Measurements from ENCODE around the gene PSMA7. TPM values are rescaled to one million over a fixed set of nuclear protein-coding genes. Genes with fewer than 3 reads are reported as not detected.

PSMA7 gene
- total RNA-seq, 2 donors from 2014 or later, result 174 to 176 TPM

DNA sequence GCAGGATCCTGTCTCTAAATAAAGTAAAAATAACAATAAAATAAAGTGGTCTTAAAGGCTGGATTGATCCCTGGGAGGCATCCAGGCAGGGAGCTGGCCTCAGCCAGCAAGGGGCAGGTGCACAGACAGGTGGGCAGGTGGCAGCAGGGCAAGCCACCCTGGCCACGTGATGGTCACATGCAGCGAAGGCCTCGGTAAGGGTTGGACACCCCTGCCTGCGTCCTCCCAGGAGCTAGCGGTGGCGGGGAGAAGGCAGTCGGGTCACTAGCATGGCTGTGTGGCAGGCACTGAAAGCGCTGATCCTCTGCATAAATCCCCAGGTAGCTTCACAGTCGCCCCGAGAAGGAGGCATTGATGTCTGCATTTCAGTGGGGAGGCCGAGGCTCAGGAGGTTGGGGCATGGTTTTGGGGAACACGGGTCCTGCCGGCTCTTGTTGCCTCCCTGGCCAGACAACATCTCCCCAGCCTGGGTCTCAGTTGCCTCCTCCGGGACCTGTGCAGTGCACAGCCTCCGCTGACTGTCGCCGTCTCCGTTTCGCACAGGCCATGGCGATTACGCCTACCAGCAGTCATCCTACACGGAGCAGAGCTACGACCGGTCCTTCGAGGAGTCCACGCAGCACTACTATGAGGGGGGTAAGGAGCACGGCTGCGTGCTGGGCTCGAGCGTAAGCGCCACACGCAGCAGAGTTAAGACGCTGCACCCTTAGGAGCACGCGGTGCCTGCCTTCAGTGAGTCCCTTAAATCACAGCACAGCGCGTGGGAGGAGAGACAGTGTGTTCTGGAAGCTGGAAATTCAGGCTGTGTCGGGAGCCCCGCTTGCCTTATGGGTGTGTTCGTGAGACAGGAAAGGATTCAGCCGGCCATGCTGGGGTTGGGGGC lies 21.9 kb upstream of the PSMA7 start:
- peaks cover 10 to 36% of the 10 kb centered on the region in 2 donors for H3K36me3 ChIP-seq (replicated peaks in 1 of 2; ENCODE audit: insufficient read depth in 1 of 2, low read depth in 2 of 2)

DNA sequence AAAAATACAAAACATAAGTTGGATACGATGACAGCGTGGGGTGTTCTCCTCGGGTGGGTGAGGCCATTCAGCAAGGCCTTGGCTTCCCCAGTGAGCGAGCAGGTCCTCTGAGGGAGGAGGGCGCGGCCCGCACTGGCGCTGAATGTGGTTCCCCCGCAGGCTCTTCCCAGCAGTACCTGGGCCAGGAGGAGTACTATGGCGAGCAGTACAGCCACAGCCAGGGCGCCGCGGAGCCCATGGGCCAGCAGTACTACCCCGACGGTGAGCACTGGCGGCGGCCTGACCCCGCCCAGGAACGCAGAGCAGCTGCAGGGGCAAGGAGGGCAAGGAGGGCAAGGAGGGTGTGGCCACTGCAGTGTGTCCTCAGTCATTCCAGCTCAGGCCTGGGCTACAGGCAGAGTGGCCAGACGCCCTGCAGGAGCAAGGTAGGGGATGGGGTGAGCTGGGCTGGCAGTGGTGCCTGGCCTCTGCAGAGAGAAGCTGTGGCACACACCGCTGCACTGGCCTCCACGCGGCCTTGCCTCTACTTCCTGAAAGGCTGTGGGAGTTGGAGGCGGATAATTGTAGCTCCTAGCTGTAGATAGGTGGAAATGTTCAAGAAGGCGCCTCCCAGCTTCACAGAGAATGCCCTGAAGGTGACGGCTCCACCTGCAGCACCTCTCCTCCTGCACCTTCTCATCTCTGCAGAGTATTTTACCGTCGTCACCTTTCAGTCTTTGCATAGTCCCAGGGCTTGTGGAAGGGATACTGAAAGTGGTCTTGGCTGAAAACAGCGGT lies 21.0 kb upstream of the PSMA7 start:
- 89 to 92% methylated on average over 18 to 28 of the region's 29 CpGs for WGBS, 2 donors
- H3K4me3 ChIP-seq, result no peak overlapping the region
- H3K27ac ChIP-seq, result no peak overlapping the region
- intact Hi-C loops (cut with DNase I), result no loop called here
- no peaks in the 10 kb centered on the region for H3K9me3 ChIP-seq
- DNase-seq (no peak), ATAC-seq (no peak)
- H3K36me3 ChIP-seq (replicated peaks in 1 of 2; ENCODE audit: insufficient read depth in 1 of 2, low read depth in 2 of 2), result peaks cover 10 to 38% of the 10 kb centered on the region in 2 donors
- TF ChIP-seq CTCF (IDR thresholded peaks at IDR 0.05), result no peak
- no peak for TF ChIP-seq POLR2A (IDR thresholded peaks at IDR 0.05)
- H3K4me1 ChIP-seq, result no peaks in the 10 kb centered on the region
- no peaks in the 10 kb centered on the region for H3K27me3 ChIP-seq

More for the DNA sequence above, 21.9 kb upstream of the PSMA7 start:
- no peak for DNase-seq
- no peak overlapping the region for H3K27ac ChIP-seq
- no peak overlapping the region for H3K4me3 ChIP-seq
- WGBS, 2 donors, result 93 to 98% methylated on average over 23 to 41 of the region's 41 CpGs
- no peaks in the 10 kb centered on the region for H3K27me3 ChIP-seq
- TF ChIP-seq POLR2A (IDR thresholded peaks at IDR 0.05), result no peak
- TF ChIP-seq CTCF (IDR thresholded peaks at IDR 0.05), result no peak
- no peak for ATAC-seq
- no peaks in the 10 kb centered on the region for H3K4me1 ChIP-seq
- H3K9me3 ChIP-seq, result no peaks in the 10 kb centered on the region
- intact Hi-C loops (cut with DNase I), result no loop called here

DNA sequence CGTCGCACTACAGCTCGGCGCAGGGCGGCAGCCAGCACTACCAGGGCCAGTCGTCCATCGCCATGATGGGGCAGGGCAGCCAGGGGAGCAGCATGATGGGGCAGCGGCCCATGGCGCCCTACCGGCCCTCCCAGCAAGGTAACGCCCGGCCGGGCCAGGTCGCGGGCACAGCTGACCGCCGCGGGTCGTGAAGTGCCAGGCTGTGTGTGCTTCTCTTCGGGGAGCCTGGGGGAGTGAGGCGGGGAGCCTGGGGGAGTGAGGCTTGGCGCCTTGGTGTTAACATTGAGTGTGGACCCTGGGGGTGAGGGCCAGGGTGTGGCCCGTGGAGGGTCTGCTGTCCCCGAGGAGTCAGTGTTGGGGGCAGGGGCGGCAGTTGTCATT lies 20.3 kb upstream of the PSMA7 start:
- no peak overlapping the region for H3K4me3 ChIP-seq
- 95% methylated on average over 19 to 20 of the region's 25 CpGs for WGBS, 2 donors
- no peak overlapping the region for H3K27ac ChIP-seq
- intact Hi-C loops (cut with DNase I), result no loop called here
- DNase-seq (no peak), ATAC-seq (no peak)
- H3K27me3 ChIP-seq, result no peaks in the 10 kb centered on the region
- no peaks in the 10 kb centered on the region for H3K9me3 ChIP-seq
- peaks cover 10 to 38% of the 10 kb centered on the region in 2 donors for H3K36me3 ChIP-seq (replicated peaks in 1 of 2; ENCODE audit: insufficient read depth in 1 of 2, low read depth in 2 of 2)
- H3K4me1 ChIP-seq, result no peaks in the 10 kb centered on the region
- TF ChIP-seq CTCF (IDR thresholded peaks at IDR 0.05) (no peak), POLR2A (IDR thresholded peaks at IDR 0.05) (no peak)

DNA sequence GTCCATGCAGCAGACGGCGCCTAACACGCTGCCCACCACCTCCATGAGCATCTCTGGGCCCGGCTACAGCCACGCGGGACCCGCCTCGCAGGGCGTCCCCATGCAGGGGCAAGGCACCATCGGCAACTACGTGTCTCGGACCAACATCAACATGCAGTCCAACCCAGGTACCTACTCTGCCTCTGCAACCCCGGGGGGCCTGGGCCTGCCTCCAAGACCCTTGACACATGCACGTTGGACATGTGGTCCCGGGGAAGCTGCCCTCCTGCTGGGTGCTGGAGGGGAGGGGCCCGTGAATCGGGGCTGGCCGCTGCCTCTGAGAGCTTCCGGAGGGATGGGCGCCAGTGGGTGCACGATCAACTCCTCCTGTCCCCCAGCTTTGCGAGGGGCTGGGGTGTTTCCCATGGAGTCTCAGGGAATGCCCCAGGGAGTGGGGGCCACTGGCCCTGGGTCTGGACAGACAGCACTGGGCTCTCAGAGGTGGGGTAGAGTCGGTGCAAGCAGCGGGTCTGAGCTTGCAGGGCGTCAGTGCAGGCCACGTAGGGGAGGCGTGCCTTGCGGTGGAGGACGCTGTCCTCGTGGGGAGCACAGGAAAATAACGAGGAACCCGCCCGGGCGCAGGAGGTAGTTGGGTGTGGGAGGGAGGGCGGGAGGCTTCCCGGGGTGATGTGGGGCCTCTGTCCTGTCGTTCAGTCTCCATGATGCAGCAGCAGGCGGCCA lies 19.7 kb upstream of the PSMA7 start:
- H3K36me3 ChIP-seq (replicated peaks in 1 of 2; ENCODE audit: insufficient read depth in 1 of 2, low read depth in 2 of 2), result peaks cover 10 to 38% of the 10 kb centered on the region in 2 donors
- H3K4me3 ChIP-seq, result no peak overlapping the region
- WGBS, 2 donors, result 93 to 94% methylated on average over 19 to 29 of the region's 38 CpGs
- no peaks in the 10 kb centered on the region for H3K27me3 ChIP-seq
- no peak for ATAC-seq
- H3K27ac ChIP-seq, result no peak overlapping the region
- no peak for DNase-seq
- intact Hi-C loops (cut with DNase I), result no loop called here
- H3K9me3 ChIP-seq, result no peaks in the 10 kb centered on the region
- H3K4me1 ChIP-seq, result no peaks in the 10 kb centered on the region
- TF ChIP-seq CTCF (IDR thresholded peaks at IDR 0.05) (no peak), POLR2A (IDR thresholded peaks at IDR 0.05) (no peak)

Data from body of pancreas (tissue), 4 donors.